NCI-H345 treated with DMSO at 0.1 percent for 48 hours (cell line): ENCODE measurements around the gene EREG.

ENCODE experiments used
- DNase-seq: peaks from one replicate; lab custom pipeline; 2025; ENCODE audit not compliant: unreplicated experiment; lab: John Stamatoyannopoulos, UW

EREG gene

GRCh38 chr4:74364652-74365491, at the start of gene EREG:
Gene EREG (plus strand): TSS chr4:74365145. CDS start chr4:74365309, 164 bp downstream.
- no peak for DNase-seq

GRCh38 chr4:74315376-74315775, 49.6 kb upstream of the EREG start:
- DNase-seq, result no peak

DNA sequence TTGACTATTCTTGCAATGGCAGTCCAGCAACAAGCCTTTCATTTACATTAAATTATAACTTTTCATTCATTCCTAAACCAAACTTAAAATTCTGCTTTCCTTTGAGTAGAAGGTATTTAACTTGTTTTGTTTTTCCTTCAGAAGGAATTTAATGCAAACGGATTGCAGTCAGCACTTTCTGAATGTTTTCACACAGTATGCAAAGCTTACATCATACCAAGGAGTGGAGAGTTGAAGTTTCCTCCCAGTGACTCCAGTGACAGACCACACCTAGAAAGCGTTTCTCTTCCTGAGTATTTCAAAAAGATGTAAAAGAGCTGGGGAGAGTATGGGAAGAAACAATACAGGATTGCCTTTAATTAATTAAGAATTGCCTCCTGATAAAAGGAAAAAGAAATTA, 48.5 kb upstream of the EREG start:
- no peak for DNase-seq

GRCh38 chr4:74317616-74318246, 47.2 kb upstream of the EREG start:
- no peak for DNase-seq

- DNase-seq, result no peak
Measured at GRCh38 chr4:74318276-74318675, 46.7 kb upstream of the EREG start.

GRCh38 chr4:74319470-74319869, 45.5 kb upstream of the EREG start:
- no peak for DNase-seq

GRCh38 chr4:74320559-74321118, 44.3 kb upstream of the EREG start:
- DNase-seq, result peak; percentile 1

- no peak for DNase-seq
Measured at GRCh38 chr4:74322301-74322700, 42.6 kb upstream of the EREG start.

- DNase-seq, result no peak
Measured at GRCh38 chr4:74323663-74324062, 41.3 kb upstream of the EREG start.

DNA sequence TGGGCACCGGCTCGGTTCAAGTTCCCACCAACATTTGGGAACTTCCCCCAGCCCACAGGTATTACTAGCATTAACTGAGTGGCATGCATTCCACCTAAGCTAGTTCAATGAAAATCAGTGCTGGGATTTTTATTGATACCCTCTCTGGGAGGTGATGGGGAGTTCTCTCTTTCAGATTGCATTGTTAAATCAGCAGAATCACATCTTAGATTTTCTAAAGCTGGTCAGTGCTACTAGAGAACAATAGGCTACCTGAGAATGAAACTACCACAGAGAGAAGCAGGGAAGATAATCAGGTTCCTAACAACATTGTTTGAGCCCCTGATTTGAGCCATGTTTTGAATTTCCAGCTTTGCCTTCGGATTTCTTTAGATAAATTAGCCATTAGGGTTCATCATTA, 40.7 kb upstream of the EREG start:
- DNase-seq, result no peak

DNA sequence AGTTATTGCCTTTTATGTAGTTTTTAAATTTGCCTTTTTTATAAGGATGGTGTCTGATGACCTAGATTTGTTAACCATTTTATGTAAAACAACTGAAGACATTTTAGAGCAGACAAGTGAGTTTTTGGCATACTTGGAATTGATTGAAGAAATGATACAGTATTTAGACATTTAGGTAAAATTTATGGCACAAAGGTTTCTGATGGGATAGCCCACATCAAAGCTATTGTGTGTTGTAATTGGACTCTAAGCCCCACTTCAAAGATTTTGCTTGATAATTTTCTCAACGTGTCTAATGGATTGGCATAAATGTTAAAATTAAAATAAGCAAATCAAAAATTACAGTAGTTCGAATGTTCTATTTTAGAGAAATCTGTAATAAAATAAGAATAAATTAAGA, 39.1 kb upstream of the EREG start:
- DNase-seq, result no peak

DNA sequence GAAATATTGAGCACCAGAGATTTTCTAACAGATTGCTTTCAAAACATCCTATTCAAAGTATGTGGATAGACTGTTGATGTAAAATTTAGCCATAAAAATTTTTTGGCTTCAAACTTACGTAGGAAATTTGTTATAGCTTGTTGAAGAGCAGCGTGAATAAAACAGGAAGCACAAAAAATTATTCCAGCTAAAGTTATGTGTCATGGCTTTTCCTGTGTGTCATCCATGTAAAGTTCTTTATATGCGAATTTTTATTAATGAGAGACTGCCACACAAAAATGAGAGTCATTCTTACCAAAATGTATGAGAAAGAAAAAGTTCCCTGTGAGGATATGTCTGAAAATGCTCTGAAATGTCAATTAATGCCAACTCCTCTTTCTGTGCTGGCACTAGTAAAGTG, 37.2 kb upstream of the EREG start:
- no peak for DNase-seq

DNA sequence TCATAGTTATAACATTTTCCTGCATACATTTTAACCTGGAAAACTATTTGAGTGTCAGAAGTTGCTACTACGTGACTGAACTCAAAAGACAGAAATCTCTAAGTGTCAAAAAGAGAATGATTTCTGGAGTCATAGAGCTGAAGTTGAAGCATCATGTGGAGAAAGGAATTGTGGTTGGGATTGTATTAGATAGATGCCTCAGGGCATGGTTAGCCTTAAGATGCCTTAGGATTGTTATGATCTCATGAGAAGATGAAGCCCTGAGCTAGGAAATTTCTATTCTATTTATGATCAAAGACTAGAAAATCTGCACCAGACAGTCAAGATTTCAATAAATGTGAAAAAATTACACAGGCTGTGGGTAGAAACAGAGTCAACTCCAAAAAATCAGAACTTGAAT, 36.4 kb upstream of the EREG start:
- DNase-seq, result no peak

GRCh38 chr4:74329307-74329706, 35.6 kb upstream of the EREG start:
- no peak for DNase-seq

- DNase-seq, result no peak
Measured at GRCh38 chr4:74330295-74330750, 34.6 kb upstream of the EREG start.

- DNase-seq, result no peak
Measured at GRCh38 chr4:74331252-74331651, 33.7 kb upstream of the EREG start.

GRCh38 chr4:74331944-74332343, 33.0 kb upstream of the EREG start:
- no peak for DNase-seq

- no peak for DNase-seq
Measured at GRCh38 chr4:74334636-74335035, 30.3 kb upstream of the EREG start.

GRCh38 chr4:74335341-74336021, 29.5 kb upstream of the EREG start:
- DNase-seq, result no peak

GRCh38 chr4:74338792-74339333, 26.1 kb upstream of the EREG start:
- no peak for DNase-seq

DNA sequence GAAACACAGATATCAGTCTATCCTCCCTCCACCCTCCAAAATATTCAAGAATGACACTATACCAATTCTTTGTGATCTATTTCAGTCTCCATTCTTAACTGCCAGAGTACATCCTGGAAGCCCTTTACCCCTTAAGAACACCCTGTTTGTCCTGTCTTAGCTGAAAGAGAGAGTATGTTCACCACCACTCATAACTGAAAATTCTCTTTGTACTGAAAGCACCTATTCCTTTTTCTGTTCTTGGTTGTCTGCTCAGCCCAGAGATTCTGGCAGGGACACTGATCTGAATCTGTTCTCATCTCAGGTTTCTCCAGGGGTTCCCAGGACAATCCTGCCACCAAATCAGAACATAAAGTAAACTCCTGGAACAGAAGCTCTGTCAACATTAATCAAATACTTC, 25.4 kb upstream of the EREG start:
- no peak for DNase-seq
